Adrenal gland (tissue), 12 donors: ENCODE measurements around the gene GRM8. TPM values are rescaled to one million over a fixed set of nuclear protein-coding genes. Genes with fewer than 3 reads are reported as not detected.

Source experiments
- DNase-seq, 7 donors: peaks; one replicate each; pipeline ENCODE4 v3.0.0-alpha.2; 2019 to 2020
- H3K27ac ChIP-seq, 5 donors: fragments of 200-600 bp; sonication (generic) in 4 of 5; 1 replicate in 3 of 5; 2 replicates in 2 of 5; pipeline versions ENCODE4 v1.5.1 to v1.8.0; 2016 to 2020; ENCODE audit warnings: mild to moderate bottlenecking in 1 of 5
- H3K27me3 ChIP-seq: fragments of 200-600 bp; 2 replicates; pipeline ENCODE4 v1.8.0; 2021
- H3K36me3 ChIP-seq, 2 donors: fragments of 200-600 bp; replicated peaks in 1 of 2; 1 replicate in 1 of 2; 2 replicates in 1 of 2; pipeline versions ENCODE4 v1.5.1 to v1.8.0; 2018 to 2022
- H3K4me1 ChIP-seq, 2 donors: fragments of 200-600 bp; replicated peaks in 1 of 2; 1 replicate in 1 of 2; 2 replicates in 1 of 2; pipeline versions ENCODE4 v1.5.1 to v1.8.0; 2018 to 2021
- H3K4me3 ChIP-seq, 4 donors: fragments of 200-600 bp; sonication (generic) in 3 of 4; one replicate each; pipeline ENCODE4 v1.5.1; 2016 to 2018
- H3K9me3 ChIP-seq, 3 donors: fragments of 200-600 bp; sonication (generic) in 1 of 3; replicated peaks in 1 of 3; 1 replicate in 2 of 3; 2 replicates in 1 of 3; pipeline versions ENCODE4 v1.5.1 to v1.8.0; 2016 to 2021
- CTCF ChIP-seq, 6 experiments: fragments of 450-650 bp in 4 of 6; fragments of 200-600 bp in 2 of 6; sonication (generic) in 1 of 6; IDR thresholded peaks; 1 replicate in 5 of 6; 2 replicates in 1 of 6; pipeline versions ENCODE4 v1.5.1 to v1.8.0; 2016 to 2021; ENCODE audit warnings: antibody characterized with exemption in 6 of 6, mild to moderate bottlenecking in 2 of 6, moderate library complexity in 1 of 6
- POLR2A ChIP-seq, 2 donors: fragments of 450-650 bp; IDR thresholded peaks; one replicate each; pipeline ENCODE4 v1.6.1; 2017; ENCODE audit warnings: antibody characterized with exemption in 2 of 2, mild to moderate bottlenecking in 2 of 2, moderate library complexity in 1 of 2
- WGBS, 4 donors: extraction: QIAGEN DNeasy Blood & Tissue Kit in 2 of 4; methylation state at CpG; one replicate each; pipeline versions ENCODE4 v1.1.5 to v1.1.7; 2013 to 2017; 5-methylcytosine and 5-hydroxymethylcytosine counted together
- intact Hi-C, 2 donors: fragments of 100-400 bp; cut with DNase I; formaldehyde crosslinking; loops; one replicate each; pipeline versions ENCODE4 v1.14.1 to v1.15.0; 2022 to 2023
- polyA plus RNA-seq, 3 donors: library from polyadenylated mRNA; stranded (reverse); fragments of 200-250 nt in 2 of 3; fragments of 350-450 nt in 1 of 3; fragmentation: Illumina TruSeq in 1 of 3; extraction: RNeasy Lipid Tissue Mini Kit (QIAGEN cat#74804) in 1 of 3; gene quantifications; one replicate each; pipeline ENCODE4 v1.2.3, GENCODE V29; 2013 to 2014
- total RNA-seq, 9 donors: library from RNA; depleted of rRNA in 4 of 9; stranded (reverse); fragments of >200 nt in 4 of 9; fragments of 120-200 nt in 1 of 9; fragmentation: NEBNext Ultra II Directional in 1 of 9; extraction: Animal tissue kit (Norgen Biotek cat#: 25700) in 1 of 9; gene quantifications; one replicate each; pipeline versions ENCODE4 v1.1.0 to v1.2.4, GENCODE V29; 2013 to 2023
- donor health status: healthy with polysubstance abuse.
- donor health status: Bipolar disorder and iron deficiency.
- donor health status: DM: yes; HTN: yes; CAD: no.
- donor health status: DM: no; HTN: no; CAD: no.
- donor health status: DM: no; HTN: no; CAD: no.
- donor health status: DM: yes; HTN: yes; CAD: no.

GRM8 gene
- total and polyA plus RNA-seq, 12 donors: 0.10 to 2.5 (median 0.92) TPM; not detected in 5

DNA sequence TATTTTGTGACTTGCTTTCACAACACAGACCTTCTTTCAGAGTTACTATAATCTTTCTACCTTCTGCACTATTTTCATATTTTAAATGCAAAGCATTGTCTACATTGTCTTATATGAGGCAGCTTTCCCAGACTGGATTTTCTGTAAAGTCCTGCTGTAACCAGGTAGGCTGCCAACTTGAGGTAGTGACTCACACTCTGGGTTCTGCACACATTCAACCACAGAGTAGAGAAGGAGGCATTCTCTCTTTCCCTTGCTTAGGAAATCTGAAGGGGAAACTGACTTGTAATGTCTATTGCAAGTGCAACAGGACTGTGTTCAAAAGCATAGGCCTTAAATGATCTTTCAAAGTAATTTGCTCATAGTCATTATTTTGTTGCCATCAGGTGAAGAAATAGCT is 461.4 kb downstream of the GRM8 start:
- H3K27me3 ChIP-seq: no peaks in the 10 kb centered on the region
- intact Hi-C loops: no loop called here
- H3K36me3 ChIP-seq: no peaks in the 10 kb centered on the region
- peak in 2 of 7 donors; percentile 3 to 18 for DNase-seq
- no peak overlapping the region for H3K27ac ChIP-seq
- no peaks in the 10 kb centered on the region for H3K4me1 ChIP-seq
- no peaks in the 10 kb centered on the region for H3K9me3 ChIP-seq
- TF ChIP-seq CTCF (IDR thresholded peaks at IDR 0.05): no peak
- TF ChIP-seq POLR2A (IDR thresholded peaks at IDR 0.05): no peak
- H3K4me3 ChIP-seq: no peak overlapping the region

- WGBS, 4 donors: 80 to 89% (median 84%) methylated on average over 4 of the region's 4 CpGs
- intact Hi-C loops: no loop called here
These were observed 462.0 kb downstream of the GRM8 start for GRCh38 chr7:126790763-126791162.

DNA sequence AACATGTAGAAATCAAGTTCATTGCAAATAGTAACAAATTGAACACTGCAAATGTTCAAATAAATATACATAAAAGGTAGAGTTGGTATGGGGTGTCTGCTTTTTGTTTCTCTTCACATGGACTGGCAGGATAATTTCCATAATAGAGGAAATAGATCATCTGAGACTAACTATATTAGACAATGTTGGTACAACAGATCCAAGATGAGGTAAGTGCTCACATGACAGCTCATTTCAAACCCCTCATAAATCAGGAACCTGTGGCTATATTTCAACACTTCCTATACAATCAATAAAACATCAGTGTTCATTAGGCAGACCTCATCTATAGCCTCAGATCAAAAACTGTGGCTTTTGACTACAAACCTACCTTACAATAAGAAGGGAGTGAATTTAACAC is 469.1 kb downstream of the GRM8 start:
- Histone ChIP-seq H3K27ac (no peak overlapping the region), H3K36me3 (no peaks in the 10 kb centered on the region), H3K9me3 (no peaks in the 10 kb centered on the region), H3K4me3 (no peak overlapping the region), H3K27me3 (no peaks in the 10 kb centered on the region), H3K4me1 (no peaks in the 10 kb centered on the region)
- no peak for DNase-seq
- intact Hi-C loops: no loop called here
- TF ChIP-seq CTCF (IDR thresholded peaks at IDR 0.05) (no peak), POLR2A (IDR thresholded peaks at IDR 0.05) (no peak)

More at GRCh38 chr7:126790763-126791162, 462.0 kb downstream of the GRM8 start:
- H3K9me3 ChIP-seq: no peaks in the 10 kb centered on the region
- TF ChIP-seq CTCF (IDR thresholded peaks at IDR 0.05) (no peak), POLR2A (IDR thresholded peaks at IDR 0.05) (no peak)
- H3K27ac ChIP-seq: no peak overlapping the region
- H3K27me3 ChIP-seq: no peaks in the 10 kb centered on the region
- H3K4me3 ChIP-seq: no peak overlapping the region
- no peaks in the 10 kb centered on the region for H3K36me3 ChIP-seq
- DNase-seq: no peak
- H3K4me1 ChIP-seq: no peaks in the 10 kb centered on the region

DNA sequence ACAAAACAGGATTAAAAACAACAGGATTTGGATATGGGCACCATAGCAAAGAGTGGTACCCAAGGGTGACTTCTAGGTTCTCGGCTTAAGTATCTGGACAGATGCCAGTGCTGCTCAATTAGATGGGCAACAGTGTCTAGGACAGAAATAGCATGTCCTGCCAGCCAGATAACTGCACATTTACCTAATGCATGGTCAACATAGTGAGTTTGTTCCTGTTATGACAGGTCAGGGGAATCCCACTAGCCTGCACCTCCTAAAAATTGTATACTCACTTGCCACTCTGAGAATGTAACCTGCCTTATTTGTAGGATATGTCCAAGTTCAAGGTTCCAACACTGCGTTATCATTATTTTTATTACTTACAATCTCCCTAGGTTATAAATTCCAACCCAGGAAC is 471.7 kb downstream of the GRM8 start:
- Histone ChIP-seq H3K4me3 (no peak overlapping the region), H3K9me3 (no peaks in the 10 kb centered on the region), H3K4me1 (no peaks in the 10 kb centered on the region), H3K27ac (no peak overlapping the region), H3K36me3 (no peaks in the 10 kb centered on the region), H3K27me3 (no peaks in the 10 kb centered on the region)
- TF ChIP-seq CTCF (IDR thresholded peaks at IDR 0.05) (no peak), POLR2A (IDR thresholded peaks at IDR 0.05) (no peak)
- WGBS, 4 donors: 65 to 78% (median 67%) methylated on average over 2 of the region's 2 CpGs
- intact Hi-C loops: no loop called here
- DNase-seq: no peak
